ENCODE data around the gene PODXL2. TPM values are rescaled to one million over a fixed set of nuclear protein-coding genes. Genes with fewer than 3 reads are reported as not detected.

The PODXL2 gene, protein sequence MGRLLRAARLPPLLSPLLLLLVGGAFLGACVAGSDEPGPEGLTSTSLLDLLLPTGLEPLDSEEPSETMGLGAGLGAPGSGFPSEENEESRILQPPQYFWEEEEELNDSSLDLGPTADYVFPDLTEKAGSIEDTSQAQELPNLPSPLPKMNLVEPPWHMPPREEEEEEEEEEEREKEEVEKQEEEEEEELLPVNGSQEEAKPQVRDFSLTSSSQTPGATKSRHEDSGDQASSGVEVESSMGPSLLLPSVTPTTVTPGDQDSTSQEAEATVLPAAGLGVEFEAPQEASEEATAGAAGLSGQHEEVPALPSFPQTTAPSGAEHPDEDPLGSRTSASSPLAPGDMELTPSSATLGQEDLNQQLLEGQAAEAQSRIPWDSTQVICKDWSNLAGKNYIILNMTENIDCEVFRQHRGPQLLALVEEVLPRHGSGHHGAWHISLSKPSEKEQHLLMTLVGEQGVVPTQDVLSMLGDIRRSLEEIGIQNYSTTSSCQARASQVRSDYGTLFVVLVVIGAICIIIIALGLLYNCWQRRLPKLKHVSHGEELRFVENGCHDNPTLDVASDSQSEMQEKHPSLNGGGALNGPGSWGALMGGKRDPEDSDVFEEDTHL
- 1 to 10 TPM; 2.5 to 2.8 TPM for total RNA-seq

GRCh38 chr3:127628788-127629466 lies at the start of gene PODXL2:
PODXL2 (plus strand) TSS chr3:127629185; CDS start chr3:127629220, 35 bp downstream.

DNA sequence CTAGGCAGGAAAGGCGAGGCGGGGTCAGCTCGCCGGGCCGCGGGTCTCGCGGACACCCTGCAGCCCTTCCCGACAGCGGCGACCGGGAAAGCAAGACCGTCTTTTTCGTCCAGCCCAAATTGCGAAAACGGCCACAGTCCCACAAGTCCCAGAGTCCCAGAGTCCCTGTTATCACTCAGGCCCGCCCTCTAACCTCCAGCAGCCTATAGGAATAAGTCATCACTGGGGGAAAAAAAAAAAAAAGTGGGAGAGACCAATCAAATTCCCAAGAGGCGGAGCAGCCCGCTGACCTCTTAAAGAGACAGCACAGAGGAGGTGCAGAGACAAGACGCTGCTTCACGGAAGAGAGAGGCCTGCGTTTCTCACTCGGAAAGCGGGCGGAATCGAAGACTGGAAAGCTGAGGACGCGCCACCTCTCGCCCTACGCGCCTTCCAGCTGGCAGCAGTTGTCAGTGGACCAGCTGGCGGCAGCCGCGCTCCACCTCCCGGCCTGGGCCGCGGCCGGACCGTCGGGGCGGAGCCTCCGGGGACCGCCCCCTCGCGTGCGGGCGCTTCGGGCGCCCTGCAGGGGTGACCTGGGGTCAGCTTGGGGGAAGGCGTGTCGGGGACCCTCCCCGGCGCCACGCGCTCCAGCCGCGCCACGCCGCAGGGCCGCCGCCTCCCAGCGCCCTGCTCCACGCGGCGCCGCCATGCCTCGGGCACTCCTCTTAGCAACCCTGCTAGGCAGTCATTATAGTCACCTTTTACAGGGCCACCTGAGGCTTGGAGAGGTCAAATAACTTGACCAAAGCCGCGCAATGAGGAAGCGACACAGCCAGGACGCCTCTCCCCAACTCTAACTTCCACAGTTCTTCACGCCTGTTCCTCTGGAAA lies 38.2 kb upstream of the PODXL2 start, which contains the start of gene TPRA1:
Gene TPRA1 (minus strand): TSS at position 141 of the 873 bp plus-strand sequence. CDS start 10,587 bp downstream, outside the sequence.

DNA sequence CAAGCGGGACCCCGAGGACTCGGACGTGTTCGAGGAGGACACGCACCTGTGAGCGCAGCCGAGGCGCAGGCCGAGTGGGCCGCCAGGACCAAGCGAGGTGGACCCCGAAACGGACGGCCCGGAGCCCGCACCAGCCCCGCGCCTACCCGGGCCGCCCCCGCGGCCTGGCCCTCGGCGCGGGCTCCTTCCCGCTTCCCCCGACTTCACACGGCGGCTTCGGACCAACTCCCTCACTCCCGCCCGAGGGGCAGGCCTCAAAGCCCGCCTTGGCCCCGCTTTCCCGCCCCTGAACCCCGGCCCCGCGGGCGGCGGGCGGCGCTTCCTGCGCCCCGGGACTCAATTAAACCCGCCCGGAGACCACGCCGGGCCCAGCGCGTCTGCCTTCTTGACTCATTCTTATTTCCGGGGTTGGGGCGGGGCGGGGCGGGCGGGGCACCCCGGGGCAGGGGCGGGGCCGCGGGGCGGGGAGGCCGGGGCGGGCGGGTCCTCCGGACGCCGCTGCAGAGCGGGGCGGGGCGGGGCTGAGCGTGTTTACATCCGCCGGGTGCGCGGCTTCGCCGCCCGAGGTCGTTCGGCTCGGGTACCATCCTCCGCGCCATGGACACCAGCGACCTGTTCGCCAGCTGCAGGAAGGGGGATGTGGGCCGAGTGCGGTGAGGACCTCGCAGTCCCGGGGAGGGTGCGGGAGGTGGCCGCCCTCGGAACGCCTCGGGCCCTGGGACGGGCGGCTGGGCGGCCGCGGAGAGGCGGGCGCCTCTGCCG lies 43.6 kb downstream of the PODXL2 start, which contains the start of gene ABTB1:
Gene ABTB1 (plus strand): TSS at position 524 of the 762 bp plus-strand sequence. CDS start 74 bp downstream, at position 598.

Small RNA genes lying within 50 kb of the gene (microRNA-seq; reads per million reads assigned to microRNA genes)
- gene MIR7976 (ENCODE audit: borderline microRNAs expressed, borderline replicate concordance): not detected

Other genes starting within 250 kb of the PODXL2 start
- gene TPRA1, start 38.5 kb upstream of the PODXL2 start, total RNA-seq: 10 to 100 TPM; 22.3 to 22.8 TPM
- gene MCM2, start 30.8 kb upstream of the PODXL2 start, total RNA-seq: 100 to 1,000 TPM in 1 of 2 experiments, 10 to 100 TPM in 1; 93.2 to 111 TPM
- gene ABTB1, start 43.8 kb downstream of the PODXL2 start, total RNA-seq: 10 to 100 TPM; 42.6 to 43.2 TPM
- under 1 TPM; 0.19 to 0.78 TPM for gene MGLL, start 193.3 kb downstream of the PODXL2 start, total RNA-seq

Data from activated naive CD4-positive, alpha-beta T cell treated with anti-CD3 and anti-CD28 coated beads, Interleukin-2, amount 10 ng/mL, durations not matched to agents 5 hours and 36 hours (primary cell).